Neuronal stem cell (in vitro differentiated cells): Measurements from ENCODE around the gene PRRC2C.

ENCODE experiments used
- DNase-seq: peaks from one replicate; pipeline ENCODE4 v3.0.0-alpha.2; 2013; ENCODE audit warnings: low spot score
- H2AFZ ChIP-seq: one replicate; pipeline ENCODE4 v1.6.1; 2013; ENCODE audit warnings: mild to moderate bottlenecking, low read length, inconsistent platforms
- H2AK5ac ChIP-seq: 2 replicates; pipeline ENCODE4 v1.6.1; 2013; ENCODE audit warnings: low read depth, mild to moderate bottlenecking, inconsistent platforms, low read length, moderate library complexity, mixed read lengths
- H2BK120ac ChIP-seq: 2 replicates; pipeline ENCODE4 v1.6.1; 2013; ENCODE audit warnings: low read depth, mild to moderate bottlenecking, inconsistent platforms, low read length, moderate library complexity, mixed read lengths
- H2BK12ac ChIP-seq: one replicate; pipeline ENCODE4 v1.6.1; 2013; ENCODE audit warnings: low read length, inconsistent platforms
- H2BK15ac ChIP-seq: 2 replicates; pipeline ENCODE4 v1.6.1; 2013; ENCODE audit warnings: mild to moderate bottlenecking, low read length, inconsistent platforms, mixed read lengths
- H2BK5ac ChIP-seq: one replicate; pipeline ENCODE4 v1.6.1; 2013; ENCODE audit warnings: inconsistent platforms, mild to moderate bottlenecking, low read length, moderate library complexity
- H3K14ac ChIP-seq: one replicate; pipeline ENCODE4 v1.6.1; 2013; ENCODE audit warnings: low read length, inconsistent platforms
- H3K18ac ChIP-seq: 2 replicates; pipeline ENCODE4 v1.6.1; 2013; ENCODE audit warnings: low read length, inconsistent platforms
- H3K23ac ChIP-seq: 2 replicates; pipeline ENCODE4 v1.6.1; 2013; ENCODE audit warnings: low read depth, mild to moderate bottlenecking, mixed read lengths, low read length, inconsistent platforms; ENCODE audit not compliant: poor library complexity
- H3K27ac ChIP-seq: replicated peaks from 3 replicates; pipeline ENCODE4 v1.5.1; 2013; ENCODE audit warnings: low read length, inconsistent platforms
- H3K27me3 ChIP-seq, 3 experiments: 2 replicates each; pipeline ENCODE4 v1.6.1; 2013; ENCODE audit warnings: low read length in 3 of 3, mild to moderate bottlenecking in 2 of 3, inconsistent platforms in 1 of 3, low read depth in 1 of 3, mixed read lengths in 1 of 3, moderate library complexity in 1 of 3; ENCODE audit not compliant: control insufficient read depth in 3 of 3, insufficient read depth in 3 of 3
- H3K36me3 ChIP-seq, 2 donors: replicated peaks in 1 of 2; 2 replicates each; pipeline ENCODE4 v1.6.1; 2013; ENCODE audit warnings: low read length in 2 of 2; ENCODE audit not compliant: control insufficient read depth in 2 of 2, insufficient read depth in 2 of 2
- H3K4ac ChIP-seq: 2 replicates; pipeline ENCODE4 v1.6.1; 2013; ENCODE audit warnings: inconsistent platforms, mild to moderate bottlenecking, low read length, moderate library complexity
- H3K4me1 ChIP-seq, 2 donors: 1 replicate in 1 of 2; 2 replicates in 1 of 2; pipeline ENCODE4 v1.6.1; 2013; ENCODE audit warnings: low read length in 2 of 2, low read depth in 1 of 2; ENCODE audit not compliant: control insufficient read depth in 2 of 2, insufficient read depth in 1 of 2
- H3K4me2 ChIP-seq: one replicate; pipeline ENCODE4 v1.6.1; 2013; ENCODE audit warnings: mild to moderate bottlenecking, low read length, inconsistent platforms; ENCODE audit not compliant: insufficient read depth, poor library complexity, severe bottlenecking
- H3K4me3 ChIP-seq, 2 donors: 2 replicates each; pipeline ENCODE4 v1.5.1; 2013; ENCODE audit warnings: low read length in 2 of 2, mild to moderate bottlenecking in 2 of 2, inconsistent platforms in 1 of 2, moderate library complexity in 1 of 2
- H3K79me1 ChIP-seq: one replicate; pipeline ENCODE4 v1.6.1; 2013; ENCODE audit warnings: low read depth, mild to moderate bottlenecking, inconsistent platforms, low read length, moderate library complexity
- H3K9ac ChIP-seq: one replicate; pipeline ENCODE4 v1.6.1; 2013; ENCODE audit warnings: mild to moderate bottlenecking, low read depth, low read length, inconsistent platforms; ENCODE audit not compliant: poor library complexity
- H3K9me3 ChIP-seq, 2 donors: replicated peaks in 1 of 2; 2 replicates each; pipeline versions ENCODE3 to v1.6.1; 2013; ENCODE audit warnings: low read length in 2 of 2, mild to moderate bottlenecking in 2 of 2, inconsistent platforms in 1 of 2, low read depth in 1 of 2, mixed read lengths in 1 of 2, moderate library complexity in 1 of 2; ENCODE audit not compliant: control insufficient read depth in 2 of 2, insufficient read depth in 1 of 2
- H4K8ac ChIP-seq: one replicate; pipeline ENCODE4 v1.6.1; 2013; ENCODE audit warnings: low read depth, mild to moderate bottlenecking, inconsistent platforms, low read length, moderate library complexity
- H4K91ac ChIP-seq: one replicate; pipeline ENCODE4 v1.6.1; 2013; ENCODE audit warnings: low read length, low read depth, mild to moderate bottlenecking, inconsistent platforms; ENCODE audit not compliant: poor library complexity
- WGBS, 2 donors: extraction: QIAGEN DNeasy Blood & Tissue Kit; methylation state at CpG; one replicate each; pipeline ENCODE4 v1.1.7; 2013; ENCODE audit warnings: missing lambda C conversion rate in 2 of 2, mixed read lengths in 1 of 2; ENCODE audit not compliant: insufficient read length in 2 of 2, insufficient replicate concordance in 1 of 2; ENCODE audit errors: extremely low coverage in 2 of 2; 5-methylcytosine and 5-hydroxymethylcytosine counted together

Gene PRRC2C

DNA sequence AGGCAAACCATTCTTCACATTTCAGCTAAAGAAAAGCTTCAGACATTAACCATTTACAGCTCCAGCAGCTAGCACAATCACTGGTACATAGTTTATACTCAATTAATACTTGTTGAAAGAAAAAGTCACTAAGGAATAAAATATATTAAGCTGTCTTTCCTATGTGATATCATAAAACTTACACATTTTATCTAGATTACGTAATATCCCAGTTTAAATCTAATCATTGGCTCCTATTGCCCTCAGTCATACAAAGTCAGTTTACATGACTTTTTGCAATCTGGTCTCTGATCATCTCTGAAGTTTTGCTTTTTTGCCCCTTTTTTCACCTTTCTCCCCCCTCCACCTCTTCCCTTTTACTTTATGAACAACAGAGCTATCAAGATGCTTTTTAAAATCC lies 8.5 kb upstream of the PRRC2C start:
- Histone ChIP-seq H3K9me3 (no peaks in the 10 kb centered on the region), H3K23ac (no peak overlapping the region)
- WGBS, 2 donors, result no CpG with 5 or more reads among the region's 1 CpG

DNA sequence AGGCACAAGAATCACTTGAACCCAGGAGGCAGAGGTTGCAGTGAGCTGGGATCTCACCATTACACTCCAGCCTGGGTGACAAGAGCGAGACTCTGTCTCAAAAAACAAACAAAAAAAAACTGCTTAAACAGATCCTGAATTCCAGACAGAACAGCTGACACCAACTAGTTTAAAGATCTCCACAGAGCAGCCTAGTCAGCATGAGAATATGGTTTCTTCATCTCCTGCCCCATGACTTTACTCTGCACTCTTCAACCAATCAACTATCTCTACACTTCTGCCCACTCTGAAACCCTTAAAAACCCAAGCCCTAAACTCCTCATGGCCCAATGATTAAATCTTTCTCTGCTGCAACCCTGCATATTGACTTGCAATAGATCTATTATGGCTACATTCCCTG lies 7.5 kb upstream of the PRRC2C start:
- no peaks in the 10 kb centered on the region for H3K27me3 ChIP-seq
- no peak overlapping the region for H2BK12ac ChIP-seq
- H2AK5ac ChIP-seq, result no peak overlapping the region
- no peak overlapping the region for H2BK5ac ChIP-seq
- WGBS, 2 donors, result no CpG with 5 or more reads among the region's 1 CpG
- H3K9ac ChIP-seq, result no peak overlapping the region
- H2BK120ac ChIP-seq, result no peak overlapping the region
- no peak overlapping the region for H3K4me2 ChIP-seq
- H4K8ac ChIP-seq, result no peak overlapping the region
- no peak overlapping the region for H2AFZ ChIP-seq
- H3K4ac ChIP-seq, result no peak overlapping the region
- H3K18ac ChIP-seq, result no peak overlapping the region
- H3K4me1 ChIP-seq, result peaks cover 0 to 11% of the 10 kb centered on the region in 2 donors
- no peak for DNase-seq
- H2BK15ac ChIP-seq, result no peak overlapping the region
- H3K4me3 ChIP-seq, result no peak overlapping the region
- no peak overlapping the region for H3K14ac ChIP-seq
- H4K91ac ChIP-seq, result no peak overlapping the region
- no peaks in the 10 kb centered on the region for H3K9me3 ChIP-seq
- no peaks in the 10 kb centered on the region for H3K79me1 ChIP-seq
- H3K27ac ChIP-seq, result no peak overlapping the region
- no peak overlapping the region for H3K23ac ChIP-seq
- H3K36me3 ChIP-seq, result no peaks in the 10 kb centered on the region

More for the DNA sequence above, 8.5 kb upstream of the PRRC2C start:
- H3K36me3 ChIP-seq, result no peaks in the 10 kb centered on the region
- no peak overlapping the region for H2BK120ac ChIP-seq
- H3K79me1 ChIP-seq, result no peaks in the 10 kb centered on the region
- no peak overlapping the region for H2BK12ac ChIP-seq
- H3K4ac ChIP-seq, result no peak overlapping the region
- H2BK15ac ChIP-seq, result no peak overlapping the region
- H4K8ac ChIP-seq, result no peak overlapping the region
- H3K4me1 ChIP-seq, result peaks cover 0 to under 1% of the 10 kb centered on the region in 2 donors
- H3K27me3 ChIP-seq, result no peaks in the 10 kb centered on the region
- H3K4me2 ChIP-seq, result no peak overlapping the region
- H3K18ac ChIP-seq, result no peak overlapping the region
- no peak for DNase-seq
- H3K27ac ChIP-seq, result no peak overlapping the region
- H2AFZ ChIP-seq, result no peak overlapping the region
- no peak overlapping the region for H3K9ac ChIP-seq
- no peak overlapping the region for H2AK5ac ChIP-seq
- no peak overlapping the region for H2BK5ac ChIP-seq
- H3K14ac ChIP-seq, result no peak overlapping the region
- H4K91ac ChIP-seq, result no peak overlapping the region
- H3K4me3 ChIP-seq, result no peak overlapping the region

DNA sequence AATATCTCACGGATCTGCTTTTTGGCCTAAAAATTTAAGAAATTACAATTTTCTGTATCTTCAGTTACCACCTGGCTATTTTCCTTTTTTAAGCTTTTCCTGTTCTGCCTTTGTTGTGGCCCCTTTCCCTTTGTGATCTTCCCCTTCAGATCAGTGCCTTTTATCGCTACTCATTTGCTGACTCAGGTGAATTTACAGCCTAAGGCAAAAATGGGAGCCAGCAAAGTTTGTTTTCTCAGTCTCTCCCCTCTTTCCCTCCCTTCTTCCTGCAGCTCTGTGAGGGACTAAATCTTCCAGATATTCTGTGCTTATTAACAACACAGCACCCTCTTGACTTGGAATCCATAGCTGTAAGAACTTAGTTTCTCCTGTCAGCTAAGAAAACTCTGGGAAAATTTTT lies 5.3 kb upstream of the PRRC2C start:
- H3K18ac ChIP-seq, result no peak overlapping the region
- H3K4me2 ChIP-seq, result no peak overlapping the region
- H2BK120ac ChIP-seq, result no peak overlapping the region
- no peaks in the 10 kb centered on the region for H3K36me3 ChIP-seq
- H3K23ac ChIP-seq, result no peak overlapping the region
- H2BK12ac ChIP-seq, result no peak overlapping the region
- no peak overlapping the region for H2BK5ac ChIP-seq
- no peak overlapping the region for H3K4ac ChIP-seq
- no peak overlapping the region for H4K91ac ChIP-seq
- H3K14ac ChIP-seq, result no peak overlapping the region
- no peak overlapping the region for H3K27ac ChIP-seq
- no peak overlapping the region for H4K8ac ChIP-seq
- no peak overlapping the region for H2AK5ac ChIP-seq
- H3K9me3 ChIP-seq, result no peaks in the 10 kb centered on the region
- H3K4me3 ChIP-seq, result no peak overlapping the region
- no peak overlapping the region for H3K9ac ChIP-seq
- H3K79me1 ChIP-seq, result no peaks in the 10 kb centered on the region
- no CpG with 5 or more reads among the region's 2 CpGs for WGBS, 2 donors
- H3K27me3 ChIP-seq, result no peaks in the 10 kb centered on the region
- peaks cover 1 to 13% of the 10 kb centered on the region in 2 donors for H3K4me1 ChIP-seq
- H2AFZ ChIP-seq, result peak overlapping the region; percentile 70
- no peak overlapping the region for H2BK15ac ChIP-seq
- no peak for DNase-seq

DNA sequence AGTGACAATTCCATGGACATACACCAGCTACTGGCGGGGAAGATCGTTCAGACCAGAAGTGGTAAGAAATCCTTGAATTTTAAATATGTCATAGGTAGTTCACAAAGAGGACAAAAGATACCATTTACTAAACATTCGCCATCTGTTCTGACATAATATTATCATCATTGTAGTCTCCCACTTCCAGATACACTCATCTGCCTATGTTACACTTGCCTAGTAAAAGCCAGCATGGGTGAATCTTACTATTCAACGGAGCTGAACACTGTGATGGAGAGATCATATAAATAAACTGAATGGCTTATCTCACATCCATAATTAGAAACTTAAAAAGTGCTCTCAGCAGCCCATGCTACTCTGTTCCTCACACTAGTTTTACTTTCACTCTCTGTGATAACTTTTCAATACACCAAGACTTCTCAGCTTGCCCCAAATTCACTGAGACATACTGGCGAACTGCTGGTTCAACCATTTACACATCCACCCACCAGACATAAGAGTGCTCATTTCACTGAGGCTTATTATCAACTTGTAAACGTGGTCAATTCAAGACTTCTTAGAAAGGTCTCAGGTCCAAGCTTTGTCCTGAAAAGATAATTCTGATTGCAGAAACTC lies 463 bp upstream of the PRRC2C start:
- Histone ChIP-seq H3K36me3 (peaks cover 0 to 20% of the 10 kb centered on the region in 2 donors), H3K4me2 (peak overlapping the region; percentile 38), H2BK5ac (peak overlapping the region; percentile 90), H3K27ac (peak overlapping the region; percentile 62), H3K4me1 (peaks cover 2 to 13% of the 10 kb centered on the region in 2 donors), H3K14ac (no peak overlapping the region), H3K4ac (no peak overlapping the region), H3K9ac (no peak overlapping the region), H4K8ac (no peak overlapping the region), H3K9me3 (no peaks in the 10 kb centered on the region), H2AFZ (peak overlapping the region; percentile 82), H2AK5ac (no peak overlapping the region), H4K91ac (no peak overlapping the region), H3K27me3 (no peaks in the 10 kb centered on the region), H3K4me3 (peak overlapping the region in 1 of 2 donors; percentile 91), H3K18ac (no peak overlapping the region), H2BK12ac (no peak overlapping the region), H3K79me1 (no peaks in the 10 kb centered on the region), H2BK120ac (no peak overlapping the region), H2BK15ac (no peak overlapping the region), H3K23ac (no peak overlapping the region)
- no CpG with 5 or more reads among the region's 6 CpGs for WGBS, 2 donors
- DNase-seq, result no peak
